ENCODE measurements around the gene FBP1.

FBP1 gene

DNA sequence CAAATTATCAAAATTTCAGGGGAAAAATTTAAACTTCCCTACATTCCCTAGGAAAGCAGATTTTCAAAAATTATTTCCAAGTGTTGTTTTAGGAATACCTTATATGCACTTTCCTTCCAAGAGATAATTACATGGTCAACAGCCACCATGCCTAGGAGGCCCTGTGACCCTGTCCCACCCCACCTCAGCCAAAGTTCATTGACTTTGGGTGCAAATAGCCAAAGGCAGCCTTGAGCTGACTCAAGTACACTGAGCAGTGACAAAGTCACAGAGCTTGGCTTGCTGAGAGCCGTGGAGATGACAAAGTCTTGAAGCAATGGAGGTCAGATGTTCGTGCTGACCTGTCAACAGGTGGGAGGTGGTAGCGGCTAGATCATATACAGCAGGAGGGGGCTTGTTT lies 24.3 kb upstream of the FBP1 start:
- no peak for ATAC-seq
- TF ChIP-seq RARB (CRISPR knock-in tag; IDR thresholded peaks at IDR 0.05) = no peak
- TF ChIP-seq CSDC2 (CRISPR knock-in tag; IDR thresholded peaks at IDR 0.05) = no peak
- TF ChIP-seq, protein P1, sequence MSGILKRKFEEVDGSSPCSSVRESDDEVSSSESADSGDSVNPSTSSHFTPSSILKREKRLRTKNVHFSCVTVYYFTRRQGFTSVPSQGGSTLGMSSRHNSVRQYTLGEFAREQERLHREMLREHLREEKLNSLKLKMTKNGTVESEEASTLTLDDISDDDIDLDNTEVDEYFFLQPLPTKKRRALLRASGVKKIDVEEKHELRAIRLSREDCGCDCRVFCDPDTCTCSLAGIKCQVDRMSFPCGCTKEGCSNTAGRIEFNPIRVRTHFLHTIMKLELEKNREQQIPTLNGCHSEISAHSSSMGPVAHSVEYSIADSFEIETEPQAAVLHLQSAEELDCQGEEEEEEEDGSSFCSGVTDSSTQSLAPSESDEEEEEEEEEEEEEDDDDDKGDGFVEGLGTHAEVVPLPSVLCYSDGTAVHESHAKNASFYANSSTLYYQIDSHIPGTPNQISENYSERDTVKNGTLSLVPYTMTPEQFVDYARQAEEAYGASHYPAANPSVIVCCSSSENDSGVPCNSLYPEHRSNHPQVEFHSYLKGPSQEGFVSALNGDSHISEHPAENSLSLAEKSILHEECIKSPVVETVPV (CRISPR knock-in tag; IDR thresholded peaks at IDR 0.05) = no peak
- TF ChIP-seq, protein P2, sequence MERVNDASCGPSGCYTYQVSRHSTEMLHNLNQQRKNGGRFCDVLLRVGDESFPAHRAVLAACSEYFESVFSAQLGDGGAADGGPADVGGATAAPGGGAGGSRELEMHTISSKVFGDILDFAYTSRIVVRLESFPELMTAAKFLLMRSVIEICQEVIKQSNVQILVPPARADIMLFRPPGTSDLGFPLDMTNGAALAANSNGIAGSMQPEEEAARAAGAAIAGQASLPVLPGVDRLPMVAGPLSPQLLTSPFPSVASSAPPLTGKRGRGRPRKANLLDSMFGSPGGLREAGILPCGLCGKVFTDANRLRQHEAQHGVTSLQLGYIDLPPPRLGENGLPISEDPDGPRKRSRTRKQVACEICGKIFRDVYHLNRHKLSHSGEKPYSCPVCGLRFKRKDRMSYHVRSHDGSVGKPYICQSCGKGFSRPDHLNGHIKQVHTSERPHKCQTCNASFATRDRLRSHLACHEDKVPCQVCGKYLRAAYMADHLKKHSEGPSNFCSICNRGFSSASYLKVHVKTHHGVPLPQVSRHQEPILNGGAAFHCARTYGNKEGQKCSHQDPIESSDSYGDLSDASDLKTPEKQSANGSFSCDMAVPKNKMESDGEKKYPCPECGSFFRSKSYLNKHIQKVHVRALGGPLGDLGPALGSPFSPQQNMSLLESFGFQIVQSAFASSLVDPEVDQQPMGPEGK (CRISPR knock-in tag; IDR thresholded peaks at IDR 0.05; ENCODE audit: borderline replicate concordance) = no peak
- TF ChIP-seq ZFP3 (CRISPR knock-in tag; IDR thresholded peaks at IDR 0.05) = no peak
- TF ChIP-seq GLIS3 (CRISPR knock-in tag; IDR thresholded peaks at IDR 0.05) = no peak
- no peak for TF ChIP-seq TOX (CRISPR knock-in tag; IDR thresholded peaks at IDR 0.05; ENCODE audit: borderline replicate concordance)
- TF ChIP-seq, protein P3, sequence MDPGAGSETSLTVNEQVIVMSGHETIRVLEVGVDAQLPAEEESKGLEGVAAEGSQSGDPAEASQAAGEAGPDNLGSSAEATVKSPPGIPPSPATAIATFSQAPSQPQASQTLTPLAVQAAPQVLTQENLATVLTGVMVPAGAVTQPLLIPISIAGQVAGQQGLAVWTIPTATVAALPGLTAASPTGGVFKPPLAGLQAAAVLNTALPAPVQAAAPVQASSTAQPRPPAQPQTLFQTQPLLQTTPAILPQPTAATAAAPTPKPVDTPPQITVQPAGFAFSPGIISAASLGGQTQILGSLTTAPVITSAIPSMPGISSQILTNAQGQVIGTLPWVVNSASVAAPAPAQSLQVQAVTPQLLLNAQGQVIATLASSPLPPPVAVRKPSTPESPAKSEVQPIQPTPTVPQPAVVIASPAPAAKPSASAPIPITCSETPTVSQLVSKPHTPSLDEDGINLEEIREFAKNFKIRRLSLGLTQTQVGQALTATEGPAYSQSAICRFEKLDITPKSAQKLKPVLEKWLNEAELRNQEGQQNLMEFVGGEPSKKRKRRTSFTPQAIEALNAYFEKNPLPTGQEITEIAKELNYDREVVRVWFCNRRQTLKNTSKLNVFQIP (CRISPR knock-in tag; IDR thresholded peaks at IDR 0.05; ENCODE audit: borderline replicate concordance, low read depth) = no peak
- TF ChIP-seq OSR1 (CRISPR knock-in tag; IDR thresholded peaks at IDR 0.05) = no peak
- TF ChIP-seq TCF4 (CRISPR knock-in tag; IDR thresholded peaks at IDR 0.05; ENCODE audit: borderline replicate concordance) = no peak
- TF ChIP-seq, protein P4, sequence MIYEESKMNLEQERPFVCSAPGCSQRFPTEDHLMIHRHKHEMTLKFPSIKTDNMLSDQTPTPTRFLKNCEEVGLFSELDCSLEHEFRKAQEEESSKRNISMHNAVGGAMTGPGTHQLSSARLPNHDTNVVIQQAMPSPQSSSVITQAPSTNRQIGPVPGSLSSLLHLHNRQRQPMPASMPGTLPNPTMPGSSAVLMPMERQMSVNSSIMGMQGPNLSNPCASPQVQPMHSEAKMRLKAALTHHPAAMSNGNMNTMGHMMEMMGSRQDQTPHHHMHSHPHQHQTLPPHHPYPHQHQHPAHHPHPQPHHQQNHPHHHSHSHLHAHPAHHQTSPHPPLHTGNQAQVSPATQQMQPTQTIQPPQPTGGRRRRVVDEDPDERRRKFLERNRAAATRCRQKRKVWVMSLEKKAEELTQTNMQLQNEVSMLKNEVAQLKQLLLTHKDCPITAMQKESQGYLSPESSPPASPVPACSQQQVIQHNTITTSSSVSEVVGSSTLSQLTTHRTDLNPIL (CRISPR knock-in tag; IDR thresholded peaks at IDR 0.05; ENCODE audit: low read depth) = no peak
- no peak for TF ChIP-seq SNAI2 (CRISPR knock-in tag; IDR thresholded peaks at IDR 0.05)
- no peak for TF ChIP-seq PPARA (CRISPR knock-in tag; IDR thresholded peaks at IDR 0.05; ENCODE audit: borderline replicate concordance)
- no peak for TF ChIP-seq ZNF70 (CRISPR knock-in tag; IDR thresholded peaks at IDR 0.05)
- no peak for TF ChIP-seq ZC3H10 (CRISPR knock-in tag; IDR thresholded peaks at IDR 0.05)
- no peak for TF ChIP-seq ZNF565 (CRISPR knock-in tag; conservative IDR thresholded peaks at IDR 0.05; ENCODE audit: low read depth)

DNA sequence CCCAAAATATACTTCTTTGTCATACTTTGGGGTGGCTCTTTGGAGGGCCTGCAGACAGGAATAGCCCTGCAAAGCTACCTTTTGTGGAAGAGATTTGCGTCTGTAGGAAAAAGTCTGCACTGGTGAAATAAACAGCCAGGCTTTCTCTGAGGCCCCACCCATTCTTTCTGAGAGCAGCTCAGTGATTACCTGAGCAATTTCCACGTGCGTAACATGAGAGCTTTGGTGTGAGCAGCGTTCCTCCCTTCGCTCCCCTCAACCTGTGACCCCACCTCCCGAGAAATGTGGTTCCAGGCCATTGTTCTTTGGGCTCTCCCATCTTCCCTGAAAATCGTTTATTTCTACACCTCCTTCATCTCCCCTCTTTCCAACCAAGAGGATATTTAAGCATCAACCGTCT lies 23.8 kb upstream of the FBP1 start:
- TF ChIP-seq ZNF565 (CRISPR knock-in tag; conservative IDR thresholded peaks at IDR 0.05; ENCODE audit: low read depth) = no peak
- no peak for TF ChIP-seq TOX (CRISPR knock-in tag; IDR thresholded peaks at IDR 0.05; ENCODE audit: borderline replicate concordance)
- TF ChIP-seq ISL1 (CRISPR knock-in tag; IDR thresholded peaks at IDR 0.05) = no peak
- TF ChIP-seq, protein P2 (CRISPR knock-in tag; IDR thresholded peaks at IDR 0.05; ENCODE audit: borderline replicate concordance) = no peak
- no peak for TF ChIP-seq ZNF70 (CRISPR knock-in tag; IDR thresholded peaks at IDR 0.05)
- no peak for TF ChIP-seq ZC3H10 (CRISPR knock-in tag; IDR thresholded peaks at IDR 0.05)
- TF ChIP-seq ZNF8 (CRISPR knock-in tag; IDR thresholded peaks at IDR 0.05) = no peak
- no peak for ATAC-seq

DNA sequence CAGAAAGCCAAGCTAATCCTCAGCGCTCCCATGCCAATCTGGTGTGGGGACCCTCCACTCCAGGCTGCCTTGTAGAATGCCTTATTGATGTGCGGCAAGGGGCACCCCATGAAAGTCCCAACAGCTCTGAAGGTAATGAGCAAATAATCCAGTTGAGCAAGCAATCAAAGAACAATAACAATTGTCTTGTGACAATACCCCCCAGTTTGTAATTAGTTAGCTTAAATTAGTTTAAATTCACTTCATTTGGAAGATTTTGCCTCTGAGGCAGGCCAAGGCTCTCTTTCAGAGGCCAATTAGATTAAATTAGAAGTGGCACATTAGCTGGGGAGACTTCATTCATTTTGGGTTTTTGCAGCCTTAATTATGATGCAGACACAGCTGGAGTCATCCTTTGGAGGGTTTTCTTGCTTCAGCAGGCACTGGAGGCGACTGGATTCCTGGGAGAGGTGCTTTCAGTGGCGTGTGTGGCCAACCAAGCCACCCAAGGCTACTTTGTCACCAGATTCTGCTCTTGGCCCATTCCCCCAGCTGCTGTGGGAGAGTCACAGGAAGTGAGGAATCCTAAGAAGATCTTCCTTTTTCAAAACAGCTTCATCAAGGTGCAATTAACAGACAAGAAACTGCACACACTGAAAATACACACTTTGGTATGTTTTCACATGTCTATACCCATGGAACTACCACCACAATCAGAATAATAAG lies 17.9 kb upstream of the FBP1 start:
- no peak for TF ChIP-seq PPARA (CRISPR knock-in tag; IDR thresholded peaks at IDR 0.05; ENCODE audit: borderline replicate concordance)
- no peak for TF ChIP-seq ZFP3 (CRISPR knock-in tag; IDR thresholded peaks at IDR 0.05)
- TF ChIP-seq, protein P2 (CRISPR knock-in tag; IDR thresholded peaks at IDR 0.05; ENCODE audit: borderline replicate concordance) = no peak
- no peak for TF ChIP-seq ZC3H10 (CRISPR knock-in tag; IDR thresholded peaks at IDR 0.05)
- no peak for TF ChIP-seq SNAI2 (CRISPR knock-in tag; IDR thresholded peaks at IDR 0.05)
- TF ChIP-seq ZNF8 (CRISPR knock-in tag; IDR thresholded peaks at IDR 0.05) = no peak
- no peak for TF ChIP-seq ARNTL (CRISPR knock-in tag; IDR thresholded peaks at IDR 0.05; ENCODE audit: borderline replicate concordance, low read depth)
- TF ChIP-seq, protein P4 (CRISPR knock-in tag; IDR thresholded peaks at IDR 0.05; ENCODE audit: low read depth) = no peak
- TF ChIP-seq GLIS3 (CRISPR knock-in tag; IDR thresholded peaks at IDR 0.05) = no peak
- no peak for TF ChIP-seq RARB (CRISPR knock-in tag; IDR thresholded peaks at IDR 0.05)
- no peak for TF ChIP-seq TOX (CRISPR knock-in tag; IDR thresholded peaks at IDR 0.05; ENCODE audit: borderline replicate concordance)
- no peak for TF ChIP-seq ZFP30 (CRISPR knock-in tag; IDR thresholded peaks at IDR 0.05)
- no peak for TF ChIP-seq ZNF565 (CRISPR knock-in tag; conservative IDR thresholded peaks at IDR 0.05; ENCODE audit: low read depth)
- TF ChIP-seq ESRRG (CRISPR knock-in tag; IDR thresholded peaks at IDR 0.05) = no peak
- TF ChIP-seq ZNF70 (CRISPR knock-in tag; IDR thresholded peaks at IDR 0.05) = no peak
- no peak for TF ChIP-seq CSDC2 (CRISPR knock-in tag; IDR thresholded peaks at IDR 0.05)
- ATAC-seq = no peak

Data from SK-N-SH treated with all-trans-retinoic acid at 6 μM for 48 hours (cell line).